ENCODE measurements around the gene LRGUK. TPM values are rescaled to one million over a fixed set of nuclear protein-coding genes. Genes with fewer than 3 reads are reported as not detected.

Gene LRGUK
- total RNA-seq, 1 donor from 2014 or later: 0.20 TPM

DNA sequence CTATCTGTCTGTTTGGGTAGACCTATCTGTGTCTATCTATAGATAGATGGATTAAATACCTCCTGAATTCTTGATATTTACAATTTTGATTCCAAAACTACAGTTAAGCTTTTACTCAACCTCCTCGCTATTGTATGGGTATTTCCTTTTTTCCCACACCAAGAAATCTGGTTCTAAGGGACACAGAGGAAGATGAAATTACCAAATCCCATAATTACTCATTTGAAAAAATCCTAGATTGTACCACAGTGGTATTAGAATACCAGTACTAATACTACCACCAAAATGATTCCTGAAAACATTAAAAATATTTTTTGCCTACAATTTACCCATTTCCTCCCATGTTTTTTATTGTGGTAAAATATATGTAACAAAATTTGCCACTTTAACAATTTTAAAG, 53.2 kb downstream of the LRGUK start:
- intact Hi-C loops (cut with micrococcal nuclease): no loop called here

DNA sequence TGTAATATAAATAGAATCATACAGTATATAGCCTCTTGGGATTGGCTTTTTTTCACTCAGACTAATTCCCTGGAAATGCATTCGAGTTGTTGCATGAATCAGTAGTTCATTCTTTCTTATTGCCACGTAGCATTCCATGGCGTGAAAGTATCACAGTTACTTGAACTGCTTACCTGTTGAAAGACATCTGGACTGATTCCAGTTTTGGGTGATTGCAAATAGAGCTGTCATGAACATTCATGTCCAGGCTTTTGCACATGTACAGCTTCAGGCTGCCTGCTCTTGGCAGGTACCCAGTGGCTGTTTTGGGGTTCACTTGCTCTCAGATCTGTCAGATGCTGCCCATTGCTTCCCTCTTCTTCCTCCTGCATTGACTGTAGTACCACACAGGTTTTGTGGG, 54.9 kb downstream of the LRGUK start:
- intact Hi-C loops (cut with micrococcal nuclease): no loop called here

DNA sequence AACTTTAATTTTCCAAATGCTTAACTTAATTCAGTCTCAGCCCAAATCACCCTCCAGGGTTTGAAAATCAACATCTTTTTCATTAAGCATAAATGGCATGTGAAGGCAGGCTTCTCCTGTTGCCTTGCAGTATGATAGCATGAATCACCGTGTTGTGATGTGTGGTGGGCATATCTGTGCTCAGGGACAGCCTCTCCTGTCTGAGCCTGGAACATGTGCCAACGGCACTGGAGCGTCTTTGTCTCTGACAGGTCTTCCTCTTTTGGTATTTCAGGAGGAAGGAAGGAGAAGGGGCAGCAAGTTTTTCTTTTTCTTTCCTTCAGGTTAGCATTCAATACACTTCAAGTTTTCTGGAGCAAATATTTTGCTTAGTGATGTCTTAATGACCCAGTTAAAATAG, 57.6 kb downstream of the LRGUK start:
- intact Hi-C loops (cut with micrococcal nuclease): no loop called here

DNA sequence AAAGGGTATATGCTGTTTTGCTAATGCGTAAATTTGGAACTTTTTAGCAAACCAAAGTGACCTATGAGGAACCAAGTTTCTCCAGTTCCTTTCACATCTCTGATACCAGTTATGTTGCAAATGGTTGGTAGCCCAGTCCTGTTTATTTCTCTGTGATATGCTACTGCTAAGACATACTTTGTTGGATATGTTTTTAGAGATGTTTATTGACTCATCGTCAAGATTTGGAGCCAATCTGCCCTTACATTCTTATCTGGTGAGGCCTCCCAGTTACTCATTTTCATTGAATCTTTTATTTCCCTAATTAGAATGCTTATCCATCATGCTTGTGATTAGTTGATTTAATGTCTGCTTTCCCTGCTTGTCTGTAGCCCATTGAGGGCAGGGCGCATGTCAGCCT, 58.9 kb downstream of the LRGUK start:
- intact Hi-C loops (cut with micrococcal nuclease): no loop called here

DNA sequence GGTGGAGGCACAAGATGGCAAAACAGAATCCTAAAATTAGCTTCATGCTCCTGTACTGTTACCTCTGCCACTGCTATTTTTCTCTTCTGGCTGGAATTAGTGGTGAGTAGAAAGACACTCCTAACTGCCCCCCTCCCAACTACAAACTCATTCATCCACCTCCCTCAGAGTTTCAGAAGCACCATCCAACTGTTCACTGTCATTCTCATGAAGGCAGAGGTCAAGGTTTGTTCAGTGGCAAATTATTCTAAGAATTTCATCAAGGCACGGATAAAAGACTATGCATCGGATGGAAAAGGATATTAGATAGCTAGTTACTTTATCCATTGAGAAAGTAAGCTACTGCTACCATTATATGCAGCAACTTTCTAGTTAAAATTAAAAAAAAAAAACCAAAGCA, 59.7 kb downstream of the LRGUK start:
- intact Hi-C loops (cut with micrococcal nuclease): no loop called here

DNA sequence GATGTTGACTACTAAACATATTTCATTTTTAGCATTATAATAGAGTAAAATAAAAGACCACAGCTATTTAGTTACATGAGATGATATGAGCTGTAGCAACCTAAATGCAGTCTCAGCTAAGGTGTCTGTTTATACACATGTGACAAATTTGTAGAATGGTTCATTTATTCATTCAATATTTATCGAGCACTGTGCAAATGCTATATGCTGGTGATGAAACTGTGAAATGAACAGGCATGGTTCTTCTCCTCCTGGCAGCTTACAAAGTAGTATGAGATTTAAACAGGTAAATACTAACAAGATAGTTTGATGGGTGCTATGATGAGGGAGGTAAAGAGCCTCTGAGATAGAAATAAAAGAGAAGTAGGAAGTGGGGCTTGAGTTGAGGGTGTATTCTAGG, 60.8 kb downstream of the LRGUK start:
- intact Hi-C loops (cut with micrococcal nuclease): no loop called here

DNA sequence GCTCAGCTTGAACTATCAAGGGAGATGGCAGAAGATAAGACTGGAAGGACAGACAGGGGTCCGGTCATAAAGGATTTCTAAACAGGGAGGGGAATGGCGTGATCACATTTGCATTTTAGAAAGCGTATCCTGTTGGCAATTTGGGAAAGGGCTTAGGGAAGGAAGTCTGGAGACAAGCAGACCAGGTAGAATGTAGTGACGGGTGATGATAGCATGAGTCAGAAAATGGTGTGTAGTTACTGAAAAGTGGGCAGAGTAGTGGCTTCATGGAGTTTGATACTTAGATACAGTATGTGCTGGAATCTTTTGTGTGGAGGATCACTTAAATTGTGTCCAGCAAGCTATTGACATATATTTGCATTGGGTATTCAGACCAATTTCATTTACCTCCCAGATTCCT, 61.2 kb downstream of the LRGUK start:
- intact Hi-C loops (cut with micrococcal nuclease): no loop called here

DNA sequence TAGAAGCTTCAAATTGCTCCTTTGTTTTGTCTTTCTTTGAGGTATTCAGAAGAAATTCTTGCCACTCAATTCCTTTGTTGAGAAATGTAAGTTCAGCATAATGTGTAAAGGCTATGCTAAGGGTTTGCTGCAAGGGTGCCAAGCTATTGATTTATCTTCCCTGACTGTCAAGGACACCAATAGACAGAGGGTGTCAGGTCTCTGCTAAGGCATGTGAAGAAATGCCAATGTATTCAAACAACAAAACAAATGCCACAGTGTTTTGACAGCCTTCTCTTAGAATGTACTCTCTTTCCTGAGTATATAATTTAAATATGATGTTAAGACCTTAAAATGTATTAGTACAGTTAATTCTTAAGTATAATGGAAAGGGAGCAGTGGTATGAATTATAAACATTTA, 62.4 kb downstream of the LRGUK start:
- intact Hi-C loops (cut with micrococcal nuclease): no loop called here

DNA sequence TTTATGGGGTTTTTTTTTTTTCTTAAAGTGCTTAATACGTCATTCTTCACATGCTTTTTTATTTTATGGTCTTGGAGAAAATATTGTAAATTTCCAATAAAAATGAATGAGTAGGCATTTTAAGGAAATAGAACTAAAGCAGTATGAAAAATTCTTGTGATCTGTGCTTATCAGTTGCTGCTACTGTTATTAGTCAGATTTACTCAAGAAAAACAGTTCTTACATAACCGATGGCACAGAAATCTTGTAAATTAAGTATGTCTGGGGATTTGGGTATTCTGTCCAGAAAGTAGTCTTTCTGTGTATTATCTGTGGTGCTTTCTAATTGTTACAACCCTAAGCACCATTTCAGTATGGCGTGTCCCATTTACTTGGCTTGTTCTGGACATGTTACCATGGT, 64.7 kb downstream of the LRGUK start:
- intact Hi-C loops (cut with micrococcal nuclease): no loop called here

DNA sequence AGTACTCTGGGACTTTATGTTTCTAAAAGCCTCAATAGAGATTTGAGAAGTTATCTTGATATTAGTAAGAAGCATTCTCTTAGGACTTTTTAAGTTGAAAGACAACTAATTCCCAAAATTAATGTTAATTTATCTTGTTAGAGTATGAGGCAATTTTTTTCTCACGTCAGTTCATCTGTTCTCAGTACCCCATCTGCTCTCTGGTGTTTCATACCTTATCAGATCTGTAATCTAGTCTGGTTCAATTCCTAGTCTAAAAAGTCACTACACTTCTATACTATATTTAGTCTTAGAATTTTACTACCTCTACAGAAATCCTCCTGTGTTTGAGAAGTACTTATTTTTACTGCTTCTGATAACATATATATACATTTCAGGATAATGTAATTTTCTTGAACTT, 66.1 kb downstream of the LRGUK start:
- intact Hi-C loops (cut with micrococcal nuclease): no loop called here

DNA sequence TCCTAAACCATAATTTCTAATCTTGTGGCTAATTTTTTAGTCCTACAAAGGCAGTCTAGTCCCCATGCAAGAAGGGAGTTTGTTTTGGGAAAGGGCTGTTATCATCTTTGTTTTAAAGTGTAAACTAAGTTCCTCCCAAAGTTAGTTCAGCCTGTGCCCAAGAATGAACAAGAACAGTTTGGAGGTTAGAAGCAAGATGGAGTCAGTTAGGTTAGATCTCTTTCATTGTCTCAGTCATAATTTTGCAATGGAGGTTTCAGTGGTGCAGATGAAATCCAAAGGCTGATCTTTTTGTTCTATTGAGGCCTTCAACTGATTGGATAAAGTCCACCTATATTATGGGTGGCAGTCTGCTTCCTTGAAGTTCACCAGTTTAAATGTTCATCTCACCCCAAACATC, 68.1 kb downstream of the LRGUK start:
- intact Hi-C loops (cut with micrococcal nuclease): no loop called here

DNA sequence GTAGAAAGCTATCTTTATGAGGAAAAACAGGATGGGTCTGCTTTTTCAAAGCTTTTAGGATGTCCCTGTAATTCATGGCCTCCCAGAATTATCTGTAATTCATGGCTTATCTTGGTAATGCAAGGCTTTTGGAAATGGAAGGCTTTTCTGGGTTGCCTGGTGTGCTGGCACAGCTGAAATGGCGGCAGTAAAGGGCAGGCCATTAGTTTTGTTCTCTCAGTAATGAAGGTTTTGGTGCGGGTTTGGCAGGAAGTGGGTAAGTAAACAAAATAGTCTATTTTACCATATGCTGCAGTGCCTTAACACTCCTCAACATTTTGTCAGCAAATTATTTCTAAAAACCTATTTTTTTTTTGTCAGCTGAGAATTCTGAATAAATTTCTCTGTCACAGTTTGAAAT, 69.3 kb downstream of the LRGUK start:
- intact Hi-C loops (cut with micrococcal nuclease): no loop called here

DNA sequence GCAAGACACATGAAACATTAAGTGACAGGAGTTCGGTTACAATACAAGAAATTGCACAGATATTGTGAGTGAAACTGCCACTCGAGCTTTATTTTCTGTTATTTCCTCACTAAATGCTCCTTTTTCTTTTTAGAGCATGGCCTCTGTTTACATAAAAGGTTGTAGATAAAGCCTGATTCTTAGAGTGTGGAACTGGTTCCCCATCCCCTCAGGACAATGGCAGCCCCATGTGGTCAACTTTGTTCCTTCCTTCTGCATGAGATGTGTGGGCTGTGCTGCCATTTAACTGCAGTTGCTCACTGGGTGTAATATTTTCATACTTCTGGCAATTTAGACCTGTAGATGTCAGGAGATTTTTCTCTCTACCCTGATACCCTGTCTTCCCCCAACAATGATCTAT, 70.2 kb downstream of the LRGUK start:
- intact Hi-C loops (cut with micrococcal nuclease): no loop called here

DNA sequence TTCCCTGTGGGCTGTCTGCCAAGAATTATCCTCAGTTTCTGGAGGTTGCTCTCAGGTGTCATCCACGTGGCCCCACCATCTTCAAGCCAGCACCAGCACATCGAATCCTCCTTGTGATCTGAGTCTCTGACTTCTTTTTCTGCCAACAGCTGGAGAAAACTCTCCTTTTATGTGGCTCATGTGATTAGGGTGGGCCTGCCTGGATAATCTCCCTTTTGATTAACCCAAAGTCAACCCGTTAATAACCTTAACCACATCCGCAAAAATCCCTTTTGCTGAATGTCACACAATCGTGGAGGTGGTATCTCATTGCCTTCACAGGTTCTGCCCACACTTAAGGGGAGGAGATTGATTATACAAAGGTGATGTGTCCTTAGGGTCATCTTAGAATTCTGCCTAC, 73.8 kb downstream of the LRGUK start:
- intact Hi-C loops (cut with micrococcal nuclease): no loop called here

DNA sequence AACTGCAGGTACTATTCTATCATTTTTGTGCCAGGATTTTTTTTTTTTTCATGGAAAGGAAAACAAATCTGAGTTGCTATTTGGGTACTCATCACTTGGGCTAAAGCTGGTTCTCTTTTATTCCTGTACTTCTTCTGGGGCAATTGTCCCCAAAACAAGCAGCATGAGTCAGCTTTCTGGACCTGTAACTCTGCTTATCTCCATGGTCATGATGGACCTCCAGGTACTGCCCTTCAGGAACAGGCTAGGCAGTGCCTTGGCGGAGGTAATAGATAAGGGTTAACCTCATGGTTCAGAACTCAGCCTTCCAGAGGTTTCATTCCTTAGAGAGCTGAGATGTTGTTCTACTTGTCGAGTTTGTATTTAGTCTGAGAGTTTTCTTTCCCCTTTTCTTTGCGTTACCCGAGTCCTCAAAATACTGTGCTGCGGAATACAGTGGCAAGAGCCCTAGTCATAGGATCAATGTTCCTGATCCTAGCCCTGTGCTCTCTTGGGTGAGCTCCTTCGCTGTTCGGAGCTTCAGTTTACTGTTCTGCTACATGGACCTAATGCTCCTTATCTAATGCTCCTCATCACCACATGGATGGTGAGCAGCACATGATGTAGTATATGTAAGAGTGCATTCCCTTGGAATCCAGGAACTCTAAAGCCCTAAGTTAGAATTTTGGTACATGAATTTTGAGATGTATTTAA, 74.6 kb downstream of the LRGUK start:
- intact Hi-C loops (cut with micrococcal nuclease): no loop called here

DNA sequence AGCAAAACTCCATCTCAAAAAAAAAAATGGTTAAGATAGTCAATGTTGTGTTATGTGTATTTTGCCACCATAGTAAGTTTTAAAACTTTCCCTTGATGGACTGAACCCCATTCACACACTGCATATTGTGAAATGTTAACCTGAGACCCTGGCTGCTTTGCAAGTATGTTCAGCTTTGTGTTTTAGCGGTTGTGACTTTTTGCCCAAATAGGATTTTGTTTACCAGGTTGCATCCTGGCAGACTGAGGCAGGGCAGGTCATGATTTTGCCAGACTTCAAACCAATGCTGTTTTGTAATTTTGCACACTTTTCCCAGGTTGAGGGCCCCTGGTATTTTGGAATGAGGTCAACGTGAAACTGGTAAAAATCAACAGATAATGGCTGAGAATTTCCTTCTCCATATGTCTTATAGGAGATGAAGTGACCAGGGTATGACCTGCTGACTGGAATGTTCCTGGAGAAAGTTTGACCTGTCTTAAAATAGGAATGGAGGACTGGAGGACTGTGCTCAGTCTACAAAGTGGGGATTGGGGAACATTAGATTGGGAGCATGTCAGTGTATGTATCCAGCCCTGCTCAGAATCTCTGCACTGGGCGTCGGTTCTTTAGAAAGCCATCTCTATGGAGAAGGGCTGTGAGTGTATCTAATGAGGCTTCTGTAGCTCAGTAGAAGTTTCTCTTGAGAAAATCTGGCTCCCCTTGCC, 76.2 kb downstream of the LRGUK start:
- intact Hi-C loops (cut with micrococcal nuclease): no loop called here

DNA sequence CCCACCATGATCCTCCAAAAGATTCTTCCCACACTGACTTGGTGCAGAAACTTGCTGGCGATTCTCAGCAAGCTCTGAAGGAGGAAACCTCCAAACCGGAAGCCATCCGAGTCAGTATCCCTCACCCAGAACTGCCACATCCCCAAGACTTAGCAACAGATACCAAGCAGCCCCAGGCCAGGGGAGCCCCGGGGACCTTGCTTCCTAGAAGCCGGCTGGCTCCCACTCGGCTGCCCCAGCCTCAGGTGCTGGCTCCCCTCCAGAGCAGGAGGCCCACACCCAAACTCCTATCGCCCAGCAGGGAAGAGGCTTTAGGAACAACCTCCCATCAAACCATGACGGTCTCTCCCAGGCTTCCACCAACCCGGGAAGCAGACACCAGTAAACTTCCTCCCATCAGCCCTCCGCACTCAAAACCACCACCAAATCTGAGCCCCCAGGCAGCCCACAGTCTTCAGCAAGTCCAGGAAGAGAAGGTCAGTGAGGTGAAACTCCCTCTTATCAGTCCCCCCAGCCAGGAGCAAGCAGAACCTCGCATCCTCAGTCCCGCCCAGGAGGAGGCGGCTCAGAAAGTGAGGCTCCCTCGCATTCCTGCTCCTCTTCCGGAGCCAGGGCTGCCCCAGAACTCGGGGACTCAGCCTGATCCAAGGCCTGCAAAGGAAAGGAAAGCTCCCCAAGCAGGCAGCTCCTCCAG, 82.3 kb downstream of the LRGUK start:
- intact Hi-C loops (cut with micrococcal nuclease): no loop called here

DNA sequence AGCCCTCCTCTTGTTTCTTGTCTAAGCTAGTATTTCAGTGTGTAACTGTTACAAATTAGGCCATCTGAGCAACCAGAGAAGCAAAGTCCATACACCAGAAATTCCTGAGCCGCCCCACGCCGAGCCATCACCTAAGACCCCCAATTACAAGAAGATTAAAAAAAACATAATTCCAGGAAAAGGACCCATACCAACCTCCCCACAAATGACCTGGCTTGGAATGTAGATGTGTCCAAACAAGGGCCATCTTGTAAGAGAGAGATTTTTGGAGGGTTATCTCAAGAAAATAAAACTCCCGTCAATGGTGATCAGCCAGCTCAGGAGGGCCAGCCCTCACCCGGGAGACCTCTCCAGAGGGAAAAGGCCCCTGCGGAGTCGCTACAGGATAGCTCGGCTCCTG, 83.1 kb downstream of the LRGUK start:
- intact Hi-C loops (cut with micrococcal nuclease): no loop called here

DNA sequence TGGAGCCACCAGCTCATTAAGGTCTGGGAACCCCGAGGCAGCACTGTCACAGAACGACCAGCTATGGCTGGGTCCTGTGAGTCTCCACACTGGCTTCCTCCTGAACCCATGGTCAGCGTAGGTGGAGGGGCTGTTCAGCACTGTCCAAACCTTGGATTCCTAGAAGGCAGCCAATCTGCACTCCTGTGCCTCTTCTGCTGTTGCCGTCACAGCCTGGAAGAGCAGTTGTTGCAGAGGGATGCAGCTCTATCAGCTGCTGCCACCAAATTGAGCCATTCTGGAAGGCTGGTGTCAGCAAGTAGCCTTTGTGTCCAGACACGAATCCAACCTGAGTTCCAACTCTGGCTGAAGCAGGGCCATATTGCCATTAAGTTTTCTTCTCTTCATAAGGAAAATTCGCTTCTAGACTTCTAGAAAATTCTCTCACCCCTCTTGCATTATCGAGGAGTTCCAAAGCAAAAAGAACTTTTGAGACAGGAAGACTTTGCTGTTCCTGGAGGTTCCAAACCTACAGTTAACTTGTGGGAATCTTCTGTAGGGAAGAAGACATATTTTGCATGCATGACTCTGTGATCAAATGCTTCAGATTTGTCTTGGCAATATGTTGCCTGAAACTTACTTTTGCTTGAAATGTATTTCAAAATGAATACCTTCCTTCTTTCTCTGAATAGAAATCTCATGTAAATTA, 84.0 kb downstream of the LRGUK start:
- intact Hi-C loops (cut with micrococcal nuclease): no loop called here

DNA sequence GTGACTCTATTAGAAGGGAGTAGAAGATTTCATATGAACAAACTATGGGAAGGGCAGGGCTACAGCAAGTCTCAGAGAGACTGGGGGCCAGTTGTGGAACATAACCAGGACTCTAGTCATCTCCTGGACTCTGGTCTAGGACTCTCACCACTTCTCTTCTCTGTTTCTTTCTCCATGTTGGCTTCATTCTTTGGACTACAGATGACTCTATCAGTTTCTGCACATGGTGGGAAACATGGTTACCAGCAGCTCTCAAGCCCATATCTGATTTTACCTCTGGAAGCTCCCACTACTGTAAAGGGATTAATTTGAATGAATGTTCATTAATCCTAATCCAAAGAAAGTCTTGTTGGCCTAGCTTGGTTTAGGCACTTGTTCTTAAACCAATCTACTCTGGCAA, 84.7 kb downstream of the LRGUK start:
- intact Hi-C loops (cut with micrococcal nuclease): no loop called here

DNA sequence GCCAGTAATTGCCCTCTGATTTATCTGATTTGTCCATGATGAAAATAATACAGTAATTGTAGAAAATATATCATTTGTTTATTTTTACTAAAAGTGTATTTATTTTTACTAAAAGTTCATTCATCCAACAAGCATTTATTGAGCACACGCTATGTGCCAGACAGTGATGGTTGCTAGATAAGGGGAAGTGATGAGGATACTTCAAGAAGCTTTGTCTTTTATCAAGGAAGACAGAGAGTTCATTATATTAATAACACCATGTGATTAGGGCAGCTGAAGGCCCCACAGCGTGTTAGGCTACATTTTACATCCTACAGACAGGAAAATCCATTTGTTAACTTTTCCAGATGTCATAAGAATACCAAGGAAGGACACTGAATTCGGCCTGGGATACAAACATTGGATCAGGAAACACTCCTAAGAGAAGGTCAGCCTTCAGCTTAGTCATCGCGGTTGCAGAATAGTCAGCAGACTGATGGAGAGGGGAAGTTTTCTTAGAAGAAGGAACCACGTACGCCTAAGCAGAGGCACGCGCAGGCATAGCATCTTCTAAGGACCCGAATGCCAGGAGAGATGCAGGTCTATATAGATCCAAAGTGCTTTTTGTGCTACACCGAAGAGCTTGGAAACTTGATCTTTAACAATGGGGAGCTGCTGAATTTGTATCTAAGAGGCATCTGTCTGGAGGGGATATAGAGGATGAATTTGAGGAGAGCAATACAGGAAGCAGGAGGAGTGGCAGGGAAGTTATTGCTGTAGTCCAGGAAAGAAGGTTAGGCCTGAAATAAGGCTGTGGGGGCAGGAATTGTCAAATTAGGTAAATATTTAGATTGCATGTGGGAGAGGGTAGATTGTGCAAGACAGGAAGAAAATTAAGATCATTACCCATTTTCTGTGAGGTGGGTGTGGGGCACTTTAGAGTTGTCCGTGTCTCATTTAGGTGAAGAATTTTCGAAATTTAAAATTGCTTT, 85.7 kb downstream of the LRGUK start:
- intact Hi-C loops (cut with micrococcal nuclease): no loop called here
